Measurements from ENCODE around the gene NCAM1.

NCAM1 gene

GRCh38 chr11:113045146-113045545, 83.9 kb downstream of the NCAM1 start:
- Histone ChIP-seq H3K4me1 (ENCODE audit: control insufficient read depth, insufficient read depth, low read length) (no peaks in the 10 kb centered on the region), H3K4me3 (ENCODE audit: low read depth, low read length) (no peak overlapping the region), H3K36me3 (ENCODE audit: control insufficient read depth in 2 of 2, insufficient read depth in 1 of 2, low read length in 2 of 2) (no peaks in the 10 kb centered on the region), H3K27ac (ENCODE audit: extremely low read depth, low read depth, low read length) (no peak overlapping the region), H3K9me3 (ENCODE audit: control insufficient read depth, insufficient read depth, low read depth, low read length) (no peaks in the 10 kb centered on the region)
- TF ChIP-seq ZNF148 (tag by site-specific recombination; IDR thresholded peaks at IDR 0.05; ENCODE audit: borderline replicate concordance) (no peak), ZFP41 (tag by site-specific recombination; IDR thresholded peaks at IDR 0.05; ENCODE audit: borderline replicate concordance) (no peak)
- ChIA-PET POLR2A (no interaction called here), CTCF (interaction anchor here (0.6 kb wide), 1 partner anchor 118 kb away, joined by 5 read pairs; no protein-coding TSS in a partner anchor)

- TF ChIP-seq ZNF610 (tag by site-specific recombination; IDR thresholded peaks at IDR 0.05; ENCODE audit: borderline replicate concordance) (no peak), TSHZ1 (tag by site-specific recombination; IDR thresholded peaks at IDR 0.05; ENCODE audit: borderline replicate concordance) (no peak), ZNF510 (tag by site-specific recombination; IDR thresholded peaks at IDR 0.05; ENCODE audit: insufficient replicate concordance) (no peak), ZNF600 (tag by site-specific recombination; IDR thresholded peaks at IDR 0.05) (no peak), ZNF138 (tag by site-specific recombination; IDR thresholded peaks at IDR 0.05; ENCODE audit: borderline replicate concordance) (no peak), ZBTB49 (tag by site-specific recombination; IDR thresholded peaks at IDR 0.05; ENCODE audit: low read depth) (no peak), ZFP69B (tag by site-specific recombination; IDR thresholded peaks at IDR 0.05) (no peak), ZNF837 (tag by site-specific recombination; IDR thresholded peaks at IDR 0.05) (no peak), REPIN1 (tag by site-specific recombination; IDR thresholded peaks at IDR 0.05; ENCODE audit: low read depth) (no peak), ZNF513 (tag by site-specific recombination; IDR thresholded peaks at IDR 0.05) (no peak), ZNF175 (tag by site-specific recombination; IDR thresholded peaks at IDR 0.05) (no peak), PRDM1 (tag by site-specific recombination; IDR thresholded peaks at IDR 0.05) (no peak), ZNF354C (tag by site-specific recombination; IDR thresholded peaks at IDR 0.05; ENCODE audit: borderline replicate concordance, low read depth) (no peak), ZNF843 (tag by site-specific recombination; IDR thresholded peaks at IDR 0.05) (no peak), ZNF514 (tag by site-specific recombination; IDR thresholded peaks at IDR 0.05) (no peak)
- Histone ChIP-seq H3K36me3 (ENCODE audit: control insufficient read depth in 2 of 2, insufficient read depth in 1 of 2, low read length in 2 of 2) (no peaks in the 10 kb centered on the region), H3K9me3 (ENCODE audit: control insufficient read depth, insufficient read depth, low read depth, low read length) (no peaks in the 10 kb centered on the region), H3K4me3 (ENCODE audit: low read depth, low read length) (no peak overlapping the region), H3K27ac (ENCODE audit: extremely low read depth, low read depth, low read length) (no peak overlapping the region), H3K4me1 (ENCODE audit: control insufficient read depth, insufficient read depth, low read length) (no peaks in the 10 kb centered on the region)
- ChIA-PET POLR2A (no interaction called here), CTCF (no interaction called here)
Observed at GRCh38 chr11:113046866-113047265, 85.6 kb downstream of the NCAM1 start.

Data from HEK293 (cell line).